Naive B cell (primary cell): ENCODE measurements around the gene PRKD1. TPM values are rescaled to one million over a fixed set of nuclear protein-coding genes. Genes with fewer than 3 reads are reported as not detected.

ENCODE experiments used
- ATAC-seq, 2 donors: fragments of 150-1000 bp; cut with Tn5 transposase; 2 replicates each; pipeline ENCODE4 v1.10.0; 2021; ENCODE audit warnings: low read depth in 2 of 2, mild to moderate bottlenecking in 2 of 2, moderate library complexity in 2 of 2
- DNase-seq: peaks from one replicate; pipeline ENCODE4 v3.0.0; 2022
- H3K27ac Mint-ChIP-seq, 6 donors: one replicate each; pipeline ENCODE4 v1.8.0; 2020 to 2022; ENCODE audit warnings: mild to moderate bottlenecking in 6 of 6, mixed read lengths in 6 of 6, moderate library complexity in 5 of 6, inconsistent platforms in 2 of 6
- H3K27me3 Mint-ChIP-seq, 3 donors: one replicate each; pipeline ENCODE4 v1.8.0; 2021 to 2022; ENCODE audit warnings: mixed read lengths in 3 of 3, mild to moderate bottlenecking in 1 of 3
- H3K36me3 Mint-ChIP-seq, 2 donors: one replicate each; pipeline ENCODE4 v1.8.0; 2020 to 2022; ENCODE audit warnings: mixed read lengths in 2 of 2, inconsistent platforms in 1 of 2, mild to moderate bottlenecking in 1 of 2
- H3K4me1 Mint-ChIP-seq, 3 donors: one replicate each; pipeline ENCODE4 v1.8.0; 2020 to 2022; ENCODE audit warnings: mixed read lengths in 3 of 3, inconsistent platforms in 1 of 3, mild to moderate bottlenecking in 1 of 3, moderate library complexity in 1 of 3
- H3K4me3 Mint-ChIP-seq, 8 donors: one replicate each; pipeline ENCODE4 v1.8.0; 2020 to 2022; ENCODE audit warnings: mild to moderate bottlenecking in 8 of 8, mixed read lengths in 8 of 8, moderate library complexity in 8 of 8, inconsistent platforms in 2 of 8
- H3K9me3 Mint-ChIP-seq, 7 donors: one replicate each; pipeline ENCODE4 v1.8.0; 2020 to 2022; ENCODE audit warnings: mixed read lengths in 7 of 7, mild to moderate bottlenecking in 5 of 7, inconsistent platforms in 2 of 7, moderate library complexity in 1 of 7
- polyA plus RNA-seq, 6 donors: library from polyadenylated mRNA; unstranded; fragments of 300-500 nt; fragmentation: Illumina TruSeq; gene quantifications; one replicate each; pipeline ENCODE4 v1.2.3, GENCODE V29; 2021; ENCODE audit warnings: low read depth in 6 of 6

The PRKD1 gene
- polyA plus RNA-seq, 6 donors from 2014 or later, result 0.29 to 0.95 (median 0.58) TPM; not detected in 2

- DNase-seq (no peak), ATAC-seq (no peak)
- Mint-ChIP-seq H3K27ac (no peak overlapping the region), H3K36me3 (no peaks in the 10 kb centered on the region), H3K27me3 (no peaks in the 10 kb centered on the region), H3K9me3 (peaks cover 0 to 2% (median 0%) of the 10 kb centered on the region in 7 donors), H3K4me1 (no peaks in the 10 kb centered on the region), H3K4me3 (no peak overlapping the region)
These were observed 109.8 kb downstream of the PRKD1 start for GRCh38 chr14:29817767-29818405.

- Mint-ChIP-seq H3K27ac (no peak overlapping the region), H3K4me1 (no peaks in the 10 kb centered on the region), H3K27me3 (no peaks in the 10 kb centered on the region), H3K9me3 (peaks cover 0 to 9% (median 4%) of the 10 kb centered on the region in 7 donors), H3K4me3 (no peak overlapping the region), H3K36me3 (no peaks in the 10 kb centered on the region)
- no peak for ATAC-seq
- no peak for DNase-seq
These were observed 112.5 kb downstream of the PRKD1 start for GRCh38 chr14:29815016-29815674.

- H3K4me1 Mint-ChIP-seq, result no peaks in the 10 kb centered on the region
- H3K9me3 Mint-ChIP-seq, result peaks cover 0 to 10% (median 4%) of the 10 kb centered on the region in 7 donors
- DNase-seq (no peak), ATAC-seq (no peak)
- no peak overlapping the region for H3K4me3 Mint-ChIP-seq
- no peaks in the 10 kb centered on the region for H3K36me3 Mint-ChIP-seq
- H3K27me3 Mint-ChIP-seq, result no peaks in the 10 kb centered on the region
- H3K27ac Mint-ChIP-seq, result peak overlapping the region in 2 of 6 donors; percentile 43 to 65
These were observed 113.3 kb downstream of the PRKD1 start for GRCh38 chr14:29814156-29815015.

GRCh38 chr14:29810682-29811081, 117.0 kb downstream of the PRKD1 start:
- Mint-ChIP-seq H3K9me3 (peaks cover 2 to 10% (median 7%) of the 10 kb centered on the region in 7 donors), H3K4me1 (peaks cover 0 to 2% (median 0%) of the 10 kb centered on the region in 3 donors), H3K4me3 (no peak overlapping the region), H3K27me3 (no peaks in the 10 kb centered on the region), H3K27ac (no peak overlapping the region), H3K36me3 (no peaks in the 10 kb centered on the region)
- no peak for DNase-seq
- no peak for ATAC-seq

DNA sequence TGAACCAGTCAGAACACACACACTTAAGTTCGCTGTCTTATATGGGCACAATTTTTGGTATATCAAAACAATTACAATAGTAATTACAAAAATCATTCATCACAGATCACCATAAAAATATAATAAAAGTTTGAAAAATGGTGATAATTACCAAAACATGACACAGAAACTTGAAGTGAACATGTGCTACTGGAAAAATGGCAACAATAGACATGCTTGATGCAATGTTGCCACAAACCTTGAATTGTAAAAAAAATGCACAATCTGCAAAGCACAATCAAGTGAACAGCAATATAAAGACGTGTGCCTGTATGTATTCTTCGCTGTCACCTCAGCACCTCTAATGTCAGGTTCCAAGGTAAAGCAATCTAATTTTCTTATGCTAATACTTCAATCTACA, 117.6 kb downstream of the PRKD1 start:
- peaks cover 2 to 10% (median 7%) of the 10 kb centered on the region in 7 donors for H3K9me3 Mint-ChIP-seq
- ATAC-seq (no peak), DNase-seq (no peak)
- no peak overlapping the region for H3K4me3 Mint-ChIP-seq
- no peaks in the 10 kb centered on the region for H3K36me3 Mint-ChIP-seq
- peaks cover 0 to 4% (median 0%) of the 10 kb centered on the region in 3 donors for H3K4me1 Mint-ChIP-seq
- no peaks in the 10 kb centered on the region for H3K27me3 Mint-ChIP-seq
- H3K27ac Mint-ChIP-seq, result no peak overlapping the region

DNA sequence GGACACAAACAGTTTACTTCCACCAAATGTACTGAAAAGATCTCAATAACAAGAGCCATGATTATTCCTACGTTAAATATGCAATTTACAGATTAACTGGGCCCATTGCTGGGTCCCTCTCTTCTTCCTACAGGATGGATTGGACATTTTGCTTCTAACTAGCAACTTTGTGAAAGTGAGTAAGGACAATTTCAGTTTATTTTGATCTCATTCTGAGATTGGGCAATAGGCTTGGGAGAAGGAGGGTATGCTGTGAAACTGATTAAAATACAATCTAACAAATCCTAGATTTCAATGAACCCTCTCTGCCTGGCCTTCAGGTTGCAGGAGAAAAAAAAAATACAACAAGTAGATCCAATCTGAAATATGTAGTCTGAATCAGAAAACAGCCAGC, 121.5 kb downstream of the PRKD1 start:
- DNase-seq, result no peak
- Mint-ChIP-seq H3K4me1 (peaks cover 0 to 4% (median 0%) of the 10 kb centered on the region in 3 donors), H3K9me3 (peaks cover 0 to 4% (median 2%) of the 10 kb centered on the region in 7 donors), H3K27ac (no peak overlapping the region), H3K36me3 (no peaks in the 10 kb centered on the region), H3K4me3 (no peak overlapping the region), H3K27me3 (no peaks in the 10 kb centered on the region)
- no peak for ATAC-seq

GRCh38 chr14:29805415-29806123, 122.1 kb downstream of the PRKD1 start:
- H3K36me3 Mint-ChIP-seq, result no peaks in the 10 kb centered on the region
- DNase-seq (no peak), ATAC-seq (no peak)
- H3K27me3 Mint-ChIP-seq, result no peaks in the 10 kb centered on the region
- peaks cover 0 to 4% (median 0%) of the 10 kb centered on the region in 3 donors for H3K4me1 Mint-ChIP-seq
- H3K27ac Mint-ChIP-seq, result no peak overlapping the region
- peaks cover 0 to 4% (median 2%) of the 10 kb centered on the region in 7 donors for H3K9me3 Mint-ChIP-seq
- H3K4me3 Mint-ChIP-seq, result no peak overlapping the region

DNA sequence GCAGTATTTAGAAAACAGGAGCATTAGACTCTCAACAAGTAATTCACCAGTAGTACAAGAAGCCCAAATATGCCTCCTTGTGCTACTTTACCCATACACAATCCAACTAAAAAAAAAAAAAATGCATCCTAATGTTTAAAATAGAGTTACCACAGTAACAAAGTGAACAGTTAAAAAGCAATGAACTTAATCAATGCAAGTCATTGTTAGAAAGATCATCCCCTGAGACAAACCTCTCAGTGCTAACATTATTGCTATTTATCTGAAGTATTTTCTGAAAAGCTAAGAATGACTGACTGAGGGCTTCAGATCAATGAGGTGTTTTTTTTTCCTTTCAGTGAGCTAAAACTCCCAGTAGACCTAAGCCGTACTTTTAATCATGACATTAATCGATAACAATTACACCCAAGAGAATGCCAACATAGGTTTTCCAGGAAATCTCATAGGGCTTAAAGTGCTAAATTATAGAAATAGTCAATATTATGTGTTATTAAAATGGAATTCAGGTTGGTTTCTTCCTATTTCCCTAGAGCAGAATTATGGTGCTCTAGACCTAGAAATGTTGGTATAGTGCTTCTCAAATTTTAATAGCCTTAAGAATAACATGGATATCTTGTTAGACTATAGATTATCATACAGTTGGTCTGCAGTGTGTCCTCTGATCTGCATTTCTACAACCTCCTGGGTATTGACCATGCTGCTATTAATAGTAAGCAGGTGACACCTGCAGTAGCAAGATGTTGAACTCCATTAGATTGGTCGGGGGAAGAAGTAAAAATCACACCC, 123.0 kb downstream of the PRKD1 start:
- no peak for ATAC-seq
- no peak overlapping the region for H3K4me3 Mint-ChIP-seq
- peaks cover 0 to 4% (median 0%) of the 10 kb centered on the region in 7 donors for H3K9me3 Mint-ChIP-seq
- H3K27ac Mint-ChIP-seq, result no peak overlapping the region
- no peaks in the 10 kb centered on the region for H3K36me3 Mint-ChIP-seq
- no peak for DNase-seq
- H3K27me3 Mint-ChIP-seq, result no peaks in the 10 kb centered on the region
- H3K4me1 Mint-ChIP-seq, result peaks cover 0 to 6% (median 0%) of the 10 kb centered on the region in 3 donors

GRCh38 chr14:29803045-29803444, 124.6 kb downstream of the PRKD1 start:
- ATAC-seq, result no peak
- Mint-ChIP-seq H3K36me3 (no peaks in the 10 kb centered on the region), H3K27ac (no peak overlapping the region), H3K4me1 (peaks cover 0 to 8% (median 0%) of the 10 kb centered on the region in 3 donors), H3K27me3 (no peaks in the 10 kb centered on the region), H3K4me3 (no peak overlapping the region), H3K9me3 (peaks cover 0 to 4% (median 0%) of the 10 kb centered on the region in 7 donors)
- no peak for DNase-seq

GRCh38 chr14:29802211-29802610, 125.4 kb downstream of the PRKD1 start:
- Mint-ChIP-seq H3K27me3 (no peaks in the 10 kb centered on the region), H3K36me3 (no peaks in the 10 kb centered on the region), H3K27ac (peak overlapping the region in 1 of 6 donors; percentile 47), H3K4me1 (peaks cover 0 to 8% (median 0%) of the 10 kb centered on the region in 3 donors), H3K4me3 (no peak overlapping the region), H3K9me3 (peaks cover 0 to 4% (median 0%) of the 10 kb centered on the region in 7 donors)
- no peak for ATAC-seq
- DNase-seq, result no peak

GRCh38 chr14:29800961-29801360, 126.7 kb downstream of the PRKD1 start:
- Mint-ChIP-seq H3K36me3 (no peaks in the 10 kb centered on the region), H3K4me3 (no peak overlapping the region), H3K27ac (no peak overlapping the region), H3K27me3 (no peaks in the 10 kb centered on the region), H3K4me1 (peaks cover 0 to 8% (median 0%) of the 10 kb centered on the region in 3 donors), H3K9me3 (peaks cover 0 to 3% (median 0%) of the 10 kb centered on the region in 7 donors)
- ATAC-seq (no peak), DNase-seq (no peak)

GRCh38 chr14:29799464-29800095, 128.1 kb downstream of the PRKD1 start:
- Mint-ChIP-seq H3K27me3 (no peaks in the 10 kb centered on the region), H3K4me1 (peaks cover 0 to 4% (median 0%) of the 10 kb centered on the region in 3 donors), H3K27ac (peak overlapping the region in 1 of 6 donors; percentile 55), H3K36me3 (no peaks in the 10 kb centered on the region), H3K9me3 (no peaks in the 10 kb centered on the region), H3K4me3 (peak overlapping the region in 3 of 8 donors; percentile 10 to 61 (median 47))
- ATAC-seq (peak; percentile 61 to 90), DNase-seq (no peak)
